ENCODE measurements around the gene REC114.

Gene REC114

DNA sequence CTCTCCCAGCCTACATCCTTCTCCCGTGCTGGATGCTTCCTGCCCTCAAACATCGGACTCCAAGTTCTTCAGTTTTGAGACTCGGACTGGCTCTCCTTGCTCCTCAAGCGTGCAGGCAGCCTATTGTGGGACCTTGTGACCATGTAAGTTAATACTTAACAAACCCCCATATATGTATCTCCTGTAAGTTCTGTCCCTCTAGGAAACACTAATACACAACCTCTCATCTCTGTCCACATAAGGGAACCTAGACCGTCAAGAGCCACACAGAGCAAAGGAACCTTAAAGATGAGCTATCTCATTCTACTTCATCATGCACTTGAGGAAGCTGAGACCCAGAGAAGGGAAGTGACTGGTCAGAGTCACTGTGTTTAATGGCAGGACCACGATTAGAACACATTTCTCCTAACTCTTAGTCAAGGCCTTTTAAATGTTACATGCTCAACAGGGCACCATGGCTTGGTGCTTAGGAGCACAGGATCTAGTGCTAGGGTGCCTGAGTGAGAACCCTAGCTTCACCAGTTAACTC is 140.0 kb downstream of the REC114 start:
- no peak for DNase-seq (ENCODE audit: low read depth)

DNA sequence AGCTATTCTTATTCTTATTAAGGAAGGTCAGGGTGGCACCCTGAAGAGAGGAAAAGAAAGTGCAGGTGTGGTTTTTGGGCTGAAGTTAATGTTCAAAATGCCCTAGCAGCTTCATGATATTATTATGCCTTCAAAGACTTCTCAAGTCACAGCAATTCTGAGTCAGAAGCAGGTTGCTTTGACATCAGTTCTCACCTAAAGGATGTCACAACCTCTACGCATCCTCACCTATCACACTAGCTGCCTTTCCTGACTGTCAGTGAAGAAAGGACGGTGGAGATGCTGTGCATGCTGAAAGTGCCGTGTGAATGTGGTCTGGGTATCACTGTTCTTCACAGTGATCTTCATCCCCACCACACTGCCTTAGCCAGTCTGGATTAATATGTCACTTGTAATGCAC is 140.6 kb downstream of the REC114 start:
- DNase-seq (ENCODE audit: low read depth): no peak

DNA sequence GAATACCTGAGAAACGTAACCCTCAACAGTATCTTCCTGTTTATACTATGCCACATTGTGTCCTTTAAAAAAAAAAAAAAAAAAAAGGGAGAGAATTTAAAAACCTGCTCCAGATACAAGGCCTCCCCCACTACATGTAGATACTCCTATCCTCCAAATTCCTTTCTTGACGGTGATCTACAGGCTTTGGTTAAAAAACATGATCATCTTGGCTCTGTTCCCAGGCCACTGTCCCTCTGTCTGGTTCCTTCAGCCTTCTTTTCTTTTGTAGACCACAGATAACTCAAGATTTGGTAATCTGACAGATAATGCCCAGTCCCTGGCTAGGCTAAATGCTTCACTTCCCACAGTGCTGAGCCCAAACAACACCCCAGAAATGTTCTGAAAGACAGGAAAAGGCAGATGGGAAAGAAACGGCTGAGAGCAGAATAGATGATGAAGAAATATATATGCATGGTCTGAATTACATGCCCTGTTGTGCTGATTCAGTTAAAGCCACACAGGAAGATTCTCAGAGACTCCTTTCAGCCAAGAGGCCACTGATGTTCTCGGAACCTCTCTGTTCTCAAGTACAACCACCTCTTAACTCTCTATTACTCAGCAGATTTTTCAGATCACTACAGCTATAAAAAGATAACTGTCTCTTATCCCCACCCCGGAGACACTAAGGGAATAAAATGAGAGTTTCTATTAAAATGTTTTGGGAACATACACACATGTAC is 141.9 kb downstream of the REC114 start:
- no peak for DNase-seq (ENCODE audit: low read depth)

DNA sequence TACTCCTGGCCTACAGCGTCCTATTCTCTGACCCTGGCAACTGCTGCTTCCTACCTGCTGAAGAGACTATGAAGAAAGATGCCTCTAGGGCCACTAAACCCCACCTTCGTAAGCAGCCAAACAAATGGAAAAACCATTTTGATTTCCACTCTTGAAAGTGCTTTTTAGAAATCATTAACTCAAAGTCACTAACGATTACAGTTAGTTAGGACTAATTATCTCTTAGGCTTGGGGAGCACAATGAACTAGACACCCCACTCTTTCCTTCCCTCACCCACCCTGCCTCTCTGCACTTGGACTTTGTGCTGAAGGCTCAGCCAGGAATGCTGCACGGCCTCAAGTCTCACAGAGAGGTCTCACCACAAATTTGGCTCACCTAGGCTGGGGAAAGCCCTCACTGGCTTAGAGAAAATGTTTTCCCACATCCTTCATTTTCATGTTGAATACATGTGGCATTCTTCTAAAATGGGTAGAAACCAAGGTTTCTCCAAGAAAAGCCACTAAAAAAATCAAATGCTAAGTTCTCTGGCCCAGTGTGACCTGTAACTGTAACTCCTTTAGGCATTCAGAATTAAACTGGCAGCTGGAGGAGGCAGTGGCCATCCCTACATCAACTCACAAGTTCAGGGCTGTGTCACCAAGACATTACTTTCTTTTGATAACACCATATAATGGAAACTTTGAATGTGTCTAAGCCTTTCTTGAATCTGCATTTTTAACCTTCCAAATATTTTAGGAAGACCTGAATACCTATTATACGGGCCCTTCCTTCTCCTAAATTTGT is 143.1 kb downstream of the REC114 start:
- no peak for DNase-seq (ENCODE audit: low read depth)

DNA sequence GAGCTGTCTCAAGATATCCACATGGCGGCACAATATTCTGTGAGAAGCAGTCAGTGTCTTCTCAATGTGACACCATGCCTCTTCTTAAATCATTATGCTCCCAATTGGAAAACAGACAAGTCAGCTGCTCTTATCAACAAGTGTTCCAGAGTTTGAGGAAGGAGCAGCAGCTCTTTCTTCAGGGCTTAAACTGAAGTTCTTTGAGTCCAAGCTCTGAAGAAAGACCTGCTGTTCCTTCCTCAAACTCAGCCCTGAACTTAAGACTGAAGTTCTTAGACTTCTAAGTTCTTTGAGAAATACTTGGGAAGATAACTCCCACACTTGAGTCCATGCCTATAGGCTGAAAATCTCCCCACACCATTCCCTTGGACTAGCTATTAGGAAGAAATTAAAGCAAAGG is 146.8 kb downstream of the REC114 start:
- DNase-seq (ENCODE audit: low read depth): no peak

DNA sequence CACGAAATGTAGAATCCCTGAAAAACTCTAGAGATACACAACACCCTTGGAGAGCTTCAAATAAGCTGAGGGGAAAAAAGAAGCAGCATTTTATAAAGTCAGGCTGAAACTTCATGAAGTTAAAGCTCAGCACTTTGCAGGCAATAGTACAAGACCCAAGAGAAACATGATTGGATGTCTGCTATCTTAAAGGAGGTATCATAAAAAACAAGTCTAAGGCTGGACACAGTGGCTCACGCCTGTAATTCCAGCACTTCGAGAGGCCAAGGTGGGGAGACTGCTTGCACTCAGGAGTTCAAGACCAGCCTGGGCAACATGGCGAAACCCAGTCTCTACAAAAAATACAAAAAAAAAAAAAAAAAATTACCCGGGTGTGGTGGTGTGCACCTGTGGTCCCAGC is 147.3 kb downstream of the REC114 start:
- no peak for DNase-seq (ENCODE audit: low read depth)

DNA sequence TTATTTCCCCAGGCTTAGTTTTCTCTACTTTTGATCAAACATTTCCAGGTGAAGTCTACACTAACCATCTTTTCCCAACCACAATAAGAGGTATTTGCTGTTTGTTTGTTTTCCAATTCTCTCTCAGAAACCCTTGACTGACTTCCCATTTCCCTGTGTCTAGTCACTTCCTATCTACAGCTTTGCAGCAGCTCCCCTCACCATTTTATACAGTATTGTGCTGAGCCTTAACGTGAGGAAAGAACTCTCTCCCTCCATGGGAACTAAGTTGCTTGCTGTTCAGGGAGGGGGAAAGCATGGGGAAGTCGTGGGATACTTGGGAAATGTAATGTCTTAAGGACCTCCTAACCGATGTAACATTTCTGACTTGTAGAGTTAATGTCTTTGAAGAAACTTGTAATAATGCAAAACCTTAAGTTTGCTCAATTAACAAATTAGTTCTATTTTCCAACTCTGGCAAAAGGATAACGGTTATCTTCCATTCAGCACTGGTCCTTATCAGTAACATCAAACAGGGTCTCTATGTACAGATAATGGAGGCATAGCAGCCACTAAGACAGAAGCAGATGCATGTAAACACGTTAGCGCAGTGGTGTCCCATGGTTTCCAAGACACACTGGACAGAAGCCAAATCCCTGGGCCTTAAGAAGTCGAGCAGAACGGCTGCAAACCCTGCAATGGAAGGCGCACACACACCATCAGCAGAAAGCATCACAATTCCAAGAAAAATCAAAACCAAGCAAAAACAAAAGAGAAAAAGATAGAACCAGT is 150.5 kb downstream of the REC114 start:
- no peak for DNase-seq (ENCODE audit: low read depth)

DNA sequence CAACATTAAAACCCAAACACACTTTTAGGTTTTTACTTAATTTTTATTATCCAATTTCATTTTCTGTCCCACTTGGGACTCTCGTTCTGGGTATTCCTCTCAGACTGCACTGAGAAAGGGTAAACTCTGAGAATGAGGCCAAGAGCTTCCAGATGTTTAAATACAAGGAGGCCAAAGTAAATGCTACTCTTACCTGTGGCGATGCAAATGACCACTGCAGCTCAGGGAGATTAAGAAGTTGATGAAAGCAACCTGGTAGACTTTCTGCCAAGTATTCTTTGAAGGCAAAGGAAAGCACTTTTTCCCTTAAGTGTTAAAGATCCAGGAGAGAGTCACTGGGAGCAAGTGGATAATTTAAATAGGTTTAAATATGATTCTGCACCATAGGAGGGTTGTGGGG is 151.1 kb downstream of the REC114 start:
- DNase-seq (ENCODE audit: low read depth): no peak

DNA sequence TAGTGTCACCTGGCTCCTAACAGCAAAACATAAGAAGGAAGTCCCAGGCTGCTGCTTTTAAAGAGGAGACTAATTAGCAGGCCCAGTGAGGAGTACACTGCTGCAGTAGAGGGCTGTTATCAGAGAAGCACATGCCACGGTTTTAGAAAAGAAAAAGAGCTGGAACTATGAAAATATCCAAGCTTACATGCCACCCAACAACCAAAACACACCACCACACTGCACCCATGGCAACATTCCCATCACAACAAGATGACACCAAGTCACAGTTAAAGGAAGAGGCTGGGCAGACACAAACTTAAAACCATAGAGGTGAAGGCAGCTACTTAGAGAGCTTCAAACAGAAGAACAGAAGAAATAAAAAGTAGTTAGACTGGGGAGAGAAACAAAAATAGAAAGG is 153.2 kb downstream of the REC114 start:
- no peak for DNase-seq (ENCODE audit: low read depth)

DNA sequence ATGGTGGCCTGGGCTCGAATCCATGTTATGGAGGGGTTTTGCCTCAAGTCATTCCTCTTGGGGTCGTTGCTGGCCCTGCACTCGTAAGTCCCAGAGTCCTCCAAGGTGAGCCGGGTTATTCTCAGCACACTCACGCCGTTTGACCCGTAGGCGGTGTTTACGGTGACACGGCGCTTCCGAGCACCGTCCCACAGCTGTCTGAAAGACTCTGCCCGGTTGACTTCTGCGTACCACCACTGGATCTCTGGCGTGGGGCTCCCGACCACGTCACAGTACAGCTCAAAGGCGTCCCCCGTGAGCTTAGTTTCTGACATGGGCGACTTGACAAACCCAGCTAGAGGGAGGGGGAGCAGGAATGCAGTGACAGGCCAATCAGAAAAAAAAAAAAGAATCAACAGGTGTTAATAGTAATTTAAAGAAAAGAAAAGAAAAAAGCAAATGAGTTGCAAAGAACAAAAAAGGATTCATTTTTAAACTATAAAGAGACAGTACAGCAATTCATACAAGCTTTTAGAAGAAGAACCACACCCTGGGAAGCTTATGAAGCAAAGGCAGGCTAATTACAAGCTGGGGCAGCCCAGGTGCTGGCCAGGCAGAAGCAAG is 154.2 kb downstream of the REC114 start:
- DNase-seq (ENCODE audit: low read depth): no peak

DNA sequence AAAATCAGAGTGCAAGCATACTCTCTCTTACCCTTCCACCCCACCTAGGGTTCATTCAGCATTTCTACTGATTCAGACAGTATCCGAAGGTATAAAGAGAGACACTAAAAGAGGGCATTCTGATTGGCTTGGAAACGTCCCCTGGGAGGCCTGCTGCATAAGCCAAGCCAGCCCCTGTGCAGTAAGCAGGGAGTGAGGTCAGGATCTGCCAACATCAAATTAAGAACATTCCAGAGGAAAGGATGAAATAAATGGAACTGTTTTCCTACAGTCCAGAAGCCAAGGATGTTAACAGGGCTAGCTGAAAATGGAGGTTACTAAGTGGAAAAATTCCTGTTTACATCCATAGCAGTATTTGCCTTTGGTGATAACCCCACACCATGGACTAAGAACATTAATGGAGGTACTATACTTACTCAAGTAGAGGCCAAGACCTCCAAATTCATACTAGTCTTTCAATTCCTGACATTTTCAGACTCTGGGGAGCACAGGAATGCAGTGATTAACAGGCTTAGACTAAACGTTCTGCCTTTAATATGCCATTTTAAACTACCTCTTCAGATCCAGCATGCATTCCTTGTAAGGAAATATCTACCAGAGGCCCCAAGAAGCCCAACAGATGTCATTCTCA is 155.7 kb downstream of the REC114 start:
- no peak for DNase-seq (ENCODE audit: low read depth)

DNA sequence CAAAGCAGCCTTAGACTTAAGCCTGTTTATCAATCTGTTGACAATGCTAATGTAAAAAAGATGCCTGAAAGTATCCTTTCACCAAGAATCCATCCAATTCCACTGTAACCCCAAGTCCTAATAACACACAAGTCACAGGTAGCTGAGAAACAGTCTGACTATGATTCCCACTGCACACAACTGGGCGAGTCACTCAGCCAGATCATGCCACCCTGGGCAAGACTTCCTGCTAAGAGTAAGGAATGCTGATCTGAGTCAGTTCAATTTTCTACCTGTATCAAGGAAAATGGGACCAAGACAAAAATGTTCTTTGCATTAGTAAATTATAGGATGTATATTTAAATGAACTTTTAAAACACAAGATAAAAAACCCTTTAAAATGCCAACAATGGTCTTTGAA is 157.0 kb downstream of the REC114 start:
- no peak for DNase-seq (ENCODE audit: low read depth)

DNA sequence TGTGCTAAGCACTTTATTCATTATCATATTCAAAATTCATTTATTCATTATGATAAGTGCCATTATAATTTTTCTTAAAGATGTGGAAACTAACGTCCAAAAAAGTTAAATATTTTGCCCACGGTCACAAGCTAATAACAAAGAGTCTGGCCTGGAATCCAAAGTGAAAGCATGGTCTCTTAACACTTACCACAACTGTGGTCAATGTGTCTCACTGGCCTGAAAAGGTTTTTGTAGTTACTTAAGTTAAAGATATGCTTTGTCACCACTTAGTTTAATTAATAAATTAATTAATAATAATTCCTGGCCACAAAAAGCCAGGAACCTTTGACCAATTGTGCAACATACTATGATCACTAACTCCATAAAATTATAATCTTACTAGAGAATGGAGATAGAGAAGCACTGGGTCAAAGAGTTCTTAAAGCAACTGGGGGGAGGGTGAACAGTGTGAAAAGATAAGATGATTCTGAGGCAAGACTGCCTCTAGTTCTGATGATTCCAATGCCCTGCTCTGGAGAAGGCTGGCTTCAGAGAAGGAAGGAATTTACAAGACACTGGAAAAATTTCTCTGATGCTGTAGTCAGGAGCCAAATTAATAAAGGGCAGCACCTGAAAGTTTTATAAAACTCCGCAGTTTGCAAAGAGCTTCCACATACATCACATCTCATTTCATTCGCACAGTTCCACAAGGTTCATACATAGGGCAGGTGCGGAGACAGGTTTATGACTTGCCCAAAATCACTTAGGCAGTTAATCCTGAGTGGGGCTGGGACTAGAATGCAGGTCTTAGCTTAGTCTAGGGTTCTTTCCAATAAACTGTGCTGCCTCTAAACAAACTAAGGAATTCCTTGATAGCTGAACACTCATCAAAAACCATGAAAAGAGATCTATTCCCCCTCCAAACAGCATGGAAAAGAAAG is 157.7 kb downstream of the REC114 start:
- DNase-seq (ENCODE audit: low read depth): no peak

DNA sequence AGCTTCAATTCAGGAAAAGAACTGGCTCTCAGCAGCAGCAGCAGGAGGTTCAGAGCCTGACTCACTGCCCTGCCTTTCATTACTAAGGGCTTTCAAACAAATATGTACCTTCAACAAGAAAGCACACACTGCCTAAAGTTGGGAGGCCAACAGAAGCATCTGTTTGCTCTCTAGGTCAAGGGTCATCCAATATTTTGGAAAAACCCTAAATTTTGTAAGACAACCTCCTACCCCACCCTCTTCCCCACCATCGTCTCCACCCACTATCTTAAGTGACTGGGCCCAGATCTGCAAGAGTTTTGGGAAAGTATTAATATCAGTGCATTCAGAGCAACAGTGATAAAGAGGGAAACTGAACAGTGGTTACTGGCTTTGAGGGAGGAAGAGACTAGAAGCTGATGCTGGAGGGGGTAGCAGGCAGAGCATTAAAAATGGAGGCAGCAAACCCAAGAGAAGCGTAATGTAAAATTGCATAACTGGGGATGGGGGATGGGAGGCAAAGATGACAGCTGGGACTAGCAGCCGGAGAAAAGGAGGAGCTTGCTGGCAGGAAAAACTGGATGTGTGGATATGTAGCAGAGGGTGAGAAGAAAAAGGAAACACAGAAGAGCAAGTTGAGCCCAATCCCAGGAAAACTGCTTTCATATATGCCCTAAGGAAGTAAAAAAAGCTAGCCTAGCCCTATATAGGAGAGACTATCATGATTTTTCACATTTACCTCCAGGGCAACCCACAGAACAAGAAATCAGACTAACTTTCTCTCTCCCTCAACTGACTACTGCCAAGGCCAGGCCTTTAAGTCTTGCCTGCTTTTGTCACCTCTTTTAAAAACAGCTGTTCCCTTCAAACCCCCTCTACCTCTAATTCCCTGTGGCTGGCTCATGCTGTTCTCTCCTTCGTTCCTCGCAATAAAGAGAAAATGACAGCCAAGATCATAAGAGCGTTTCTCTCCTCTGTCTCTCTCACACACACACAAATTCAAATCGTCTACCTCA is 158.8 kb downstream of the REC114 start:
- DNase-seq (ENCODE audit: low read depth): no peak

DNA sequence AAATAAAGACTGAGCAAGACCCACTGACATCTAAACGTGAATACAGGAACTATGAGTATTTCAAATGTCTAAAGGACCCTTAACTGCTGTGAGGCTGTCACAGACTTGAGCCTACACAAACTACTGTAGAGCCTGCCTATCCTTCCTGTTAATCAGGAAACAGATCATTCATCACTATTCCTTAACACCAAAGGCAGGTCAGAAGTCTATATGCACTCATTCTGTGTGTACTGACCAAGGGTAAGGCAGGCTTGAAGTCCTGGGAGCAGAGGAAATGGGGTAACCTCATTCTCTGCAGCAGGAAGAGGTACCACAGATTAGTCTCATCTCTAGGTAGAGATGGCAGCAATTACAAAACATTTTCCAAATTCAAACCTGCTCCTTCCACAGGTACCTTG is 159.5 kb downstream of the REC114 start:
- no peak for DNase-seq (ENCODE audit: low read depth)

DNA sequence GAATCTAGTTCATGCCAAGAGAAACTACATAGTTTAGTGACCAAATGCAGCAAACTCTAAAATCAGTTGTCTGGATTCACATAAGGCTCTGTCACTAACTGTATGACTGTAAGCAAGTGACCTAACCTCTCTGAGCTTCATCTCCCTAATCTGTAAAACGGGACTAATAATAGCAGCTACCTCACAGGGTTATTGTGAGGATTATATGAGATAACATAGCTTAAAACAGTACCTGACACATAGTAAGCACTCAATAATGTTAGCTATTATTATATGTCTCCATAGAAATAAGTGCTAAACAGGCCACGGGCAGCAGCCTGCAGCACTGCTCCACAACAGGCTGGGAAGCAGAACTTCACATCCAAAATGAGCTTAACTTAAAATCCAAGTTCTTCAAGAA is 160.0 kb downstream of the REC114 start:
- no peak for DNase-seq (ENCODE audit: low read depth)

DNA sequence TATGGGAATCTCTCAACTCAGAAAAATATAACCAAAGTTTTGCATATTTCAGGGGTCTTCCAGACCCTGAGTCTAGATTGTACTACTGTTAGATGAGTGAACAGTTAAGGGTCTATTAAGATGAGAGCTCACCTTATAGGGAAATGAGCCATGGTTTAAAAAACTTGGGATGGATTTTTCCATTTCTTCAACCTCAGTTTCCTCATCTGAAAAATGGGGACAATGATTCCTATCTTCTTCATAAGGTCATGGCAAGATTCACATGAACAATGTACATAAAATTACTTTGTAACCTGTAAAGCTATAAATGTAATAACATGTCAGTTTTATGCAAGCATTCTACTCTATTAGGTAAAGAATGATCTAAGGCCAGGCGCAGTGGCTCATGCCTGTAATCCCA is 161.5 kb downstream of the REC114 start:
- no peak for DNase-seq (ENCODE audit: low read depth)

DNA sequence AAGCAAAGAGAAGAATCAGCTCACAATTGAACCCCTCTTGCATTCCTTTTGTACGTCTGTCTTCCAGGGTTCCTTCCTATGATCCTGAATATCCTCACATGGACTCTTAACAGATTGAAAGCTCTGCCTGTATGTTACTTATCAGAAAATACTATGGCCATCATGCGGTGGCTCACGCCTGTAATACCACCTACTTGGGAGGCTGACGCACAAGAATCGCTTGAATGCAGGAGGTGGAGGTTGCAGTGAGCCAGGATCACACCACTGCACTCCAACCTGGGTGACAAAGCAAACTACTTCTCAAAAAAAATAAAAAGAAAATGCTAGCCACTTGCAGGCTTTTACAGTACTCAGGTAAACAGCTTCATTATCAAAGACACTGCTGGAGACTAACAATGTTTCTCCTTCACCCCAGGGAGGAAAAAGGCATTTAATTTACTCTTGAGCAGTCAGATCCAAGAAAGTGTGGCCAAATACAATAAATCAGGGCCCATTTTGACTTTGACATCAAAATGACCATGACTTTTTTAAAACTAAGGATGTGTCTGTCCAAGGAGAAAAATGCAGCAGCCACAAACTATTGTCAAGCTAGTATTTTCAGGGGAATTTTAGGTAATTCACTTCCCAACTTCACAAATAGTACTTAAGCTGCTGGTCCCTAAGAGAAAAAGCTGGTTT is 162.9 kb downstream of the REC114 start:
- no peak for DNase-seq (ENCODE audit: low read depth)

DNA sequence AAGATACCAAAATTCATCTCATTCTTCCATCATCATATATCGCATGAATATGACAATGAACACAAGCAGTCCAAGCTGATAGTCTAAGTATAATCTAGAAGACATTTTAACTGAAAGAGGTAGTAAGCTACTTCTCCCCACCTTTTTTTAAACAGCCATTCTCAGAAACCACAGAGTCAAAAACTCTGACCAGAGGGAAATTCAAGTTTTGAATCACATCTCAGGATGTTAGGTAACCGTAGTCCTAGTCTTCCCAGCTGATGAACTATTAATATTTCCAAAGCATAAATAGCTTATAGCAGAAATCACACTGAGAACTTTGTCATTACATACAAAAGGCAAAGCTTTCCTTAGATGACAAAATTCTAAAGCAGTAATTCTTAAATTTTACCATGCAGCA is 164.4 kb downstream of the REC114 start:
- DNase-seq (ENCODE audit: low read depth): no peak

Measured in GM04504 (cell line).